ENCODE data around the gene THOC2.

Gene THOC2

DNA sequence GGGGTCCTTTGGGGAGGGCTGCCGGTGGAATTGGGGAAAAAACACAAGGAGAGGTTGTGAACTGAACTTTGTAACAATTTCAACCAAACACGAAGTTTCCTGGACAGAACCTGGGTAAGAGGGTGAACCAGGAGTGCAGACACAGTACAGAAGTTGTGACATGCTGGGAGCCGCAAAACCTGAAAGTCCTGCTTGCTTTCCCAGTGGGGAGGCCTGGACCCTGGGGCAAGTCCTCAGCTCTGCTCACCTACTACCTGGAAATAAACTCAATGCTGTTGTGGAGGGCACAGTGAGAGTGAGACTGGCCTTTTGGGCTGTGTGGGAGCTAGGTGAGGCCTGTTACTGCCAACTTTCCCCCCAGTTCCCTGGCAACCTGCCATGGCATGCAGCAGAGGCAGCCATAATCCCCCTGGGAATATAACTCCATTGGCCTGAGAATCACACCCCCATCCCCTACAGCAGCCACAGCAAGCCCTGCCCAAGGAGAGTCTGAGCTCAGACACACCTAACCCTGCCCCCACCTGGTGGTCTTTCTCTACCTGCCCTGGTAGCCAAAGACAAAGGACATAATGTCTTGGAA lies 162.8 kb downstream of the THOC2 start:
- no peak for TF ChIP-seq POLR2AphosphoS5 (IDR thresholded peaks at IDR 0.05; ENCODE audit: low read depth, low read length)
- no peak for TF ChIP-seq SIN3A (IDR thresholded peaks at IDR 0.05; ENCODE audit: borderline replicate concordance, insufficient read depth, low read length)
- TF ChIP-seq FOXP2 (optimal IDR thresholded peaks at IDR 0.05; ENCODE audit: borderline replicate concordance, extremely low read depth, extremely low read length, insufficient read depth): no peak
- TF ChIP-seq TAF1 (IDR thresholded peaks at IDR 0.05; ENCODE audit: borderline replicate concordance, insufficient read depth, low read length): no peak
- TF ChIP-seq, protein P1, sequence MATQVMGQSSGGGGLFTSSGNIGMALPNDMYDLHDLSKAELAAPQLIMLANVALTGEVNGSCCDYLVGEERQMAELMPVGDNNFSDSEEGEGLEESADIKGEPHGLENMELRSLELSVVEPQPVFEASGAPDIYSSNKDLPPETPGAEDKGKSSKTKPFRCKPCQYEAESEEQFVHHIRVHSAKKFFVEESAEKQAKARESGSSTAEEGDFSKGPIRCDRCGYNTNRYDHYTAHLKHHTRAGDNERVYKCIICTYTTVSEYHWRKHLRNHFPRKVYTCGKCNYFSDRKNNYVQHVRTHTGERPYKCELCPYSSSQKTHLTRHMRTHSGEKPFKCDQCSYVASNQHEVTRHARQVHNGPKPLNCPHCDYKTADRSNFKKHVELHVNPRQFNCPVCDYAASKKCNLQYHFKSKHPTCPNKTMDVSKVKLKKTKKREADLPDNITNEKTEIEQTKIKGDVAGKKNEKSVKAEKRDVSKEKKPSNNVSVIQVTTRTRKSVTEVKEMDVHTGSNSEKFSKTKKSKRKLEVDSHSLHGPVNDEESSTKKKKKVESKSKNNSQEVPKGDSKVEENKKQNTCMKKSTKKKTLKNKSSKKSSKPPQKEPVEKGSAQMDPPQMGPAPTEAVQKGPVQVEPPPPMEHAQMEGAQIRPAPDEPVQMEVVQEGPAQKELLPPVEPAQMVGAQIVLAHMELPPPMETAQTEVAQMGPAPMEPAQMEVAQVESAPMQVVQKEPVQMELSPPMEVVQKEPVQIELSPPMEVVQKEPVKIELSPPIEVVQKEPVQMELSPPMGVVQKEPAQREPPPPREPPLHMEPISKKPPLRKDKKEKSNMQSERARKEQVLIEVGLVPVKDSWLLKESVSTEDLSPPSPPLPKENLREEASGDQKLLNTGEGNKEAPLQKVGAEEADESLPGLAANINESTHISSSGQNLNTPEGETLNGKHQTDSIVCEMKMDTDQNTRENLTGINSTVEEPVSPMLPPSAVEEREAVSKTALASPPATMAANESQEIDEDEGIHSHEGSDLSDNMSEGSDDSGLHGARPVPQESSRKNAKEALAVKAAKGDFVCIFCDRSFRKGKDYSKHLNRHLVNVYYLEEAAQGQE (IDR thresholded peaks at IDR 0.05; ENCODE audit: insufficient read depth in 1 of 2, low read depth in 2 of 2, low read length in 2 of 2): no peak

DNA sequence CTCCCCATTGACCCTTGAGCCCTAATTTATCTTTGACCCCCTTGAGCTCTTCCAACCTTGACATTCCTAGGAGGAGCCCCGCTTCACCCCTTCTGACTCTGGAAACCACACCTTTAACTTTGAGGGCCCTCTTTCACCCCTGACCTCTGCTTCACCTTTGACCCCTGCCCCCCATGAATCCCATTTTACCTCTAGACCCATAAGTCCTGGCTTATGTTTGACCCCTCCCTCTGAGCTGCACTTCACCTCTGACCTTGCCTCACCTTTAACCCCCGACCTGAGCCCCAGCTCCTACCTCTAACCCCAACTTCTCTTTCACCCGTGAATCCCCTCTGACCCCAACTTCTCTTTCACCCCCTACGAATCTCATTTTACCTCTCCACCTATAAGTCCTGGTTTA lies 169.7 kb downstream of the THOC2 start:
- no peak for TF ChIP-seq SIN3A (IDR thresholded peaks at IDR 0.05; ENCODE audit: borderline replicate concordance, insufficient read depth, low read length)
- TF ChIP-seq TAF1 (IDR thresholded peaks at IDR 0.05; ENCODE audit: borderline replicate concordance, insufficient read depth, low read length): no peak
- TF ChIP-seq, protein P1 (IDR thresholded peaks at IDR 0.05; ENCODE audit: insufficient read depth in 1 of 2, low read depth in 2 of 2, low read length in 2 of 2): no peak
- TF ChIP-seq POLR2AphosphoS5 (IDR thresholded peaks at IDR 0.05; ENCODE audit: low read depth, low read length): no peak
- TF ChIP-seq FOXP2 (optimal IDR thresholded peaks at IDR 0.05; ENCODE audit: borderline replicate concordance, extremely low read depth, extremely low read length, insufficient read depth): no peak

DNA sequence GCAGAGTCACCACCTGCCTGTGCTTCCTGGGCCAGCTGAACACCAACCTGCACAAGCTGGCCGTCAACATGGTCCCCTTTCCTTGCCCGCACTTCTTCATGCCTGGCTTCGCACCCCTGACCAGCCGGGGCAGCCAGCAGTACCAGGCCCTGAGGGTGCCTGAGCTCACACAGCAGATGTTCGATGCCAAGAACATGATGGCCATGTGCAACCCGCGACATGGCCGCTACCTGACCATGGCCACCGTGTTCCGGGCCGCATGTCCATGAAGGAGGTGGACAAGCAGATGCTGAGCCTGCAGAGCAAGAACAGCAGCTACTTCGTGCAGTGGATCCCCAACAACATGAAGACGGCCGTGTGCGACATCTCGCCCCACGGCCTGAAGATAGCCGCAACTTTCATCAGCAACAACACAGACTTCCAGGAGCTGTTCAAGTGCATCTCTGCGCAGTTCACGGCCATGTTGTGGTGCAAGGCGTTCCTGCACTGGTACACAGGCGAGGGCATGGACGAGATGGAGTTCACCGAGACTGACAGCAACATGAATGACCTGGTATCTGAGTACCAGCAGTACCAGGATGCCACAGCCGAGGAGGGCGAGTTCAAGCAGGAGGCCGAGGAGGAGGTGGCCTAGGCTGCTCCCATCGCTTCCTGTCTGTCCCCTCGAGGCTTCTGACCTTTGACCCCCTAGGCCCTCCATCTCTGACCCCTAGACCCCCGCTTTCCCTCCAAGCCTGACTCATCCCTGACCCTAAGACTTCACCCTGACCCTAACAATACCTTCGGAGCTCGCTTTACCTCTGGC lies 170.3 kb downstream of the THOC2 start:
- TF ChIP-seq TAF1 (IDR thresholded peaks at IDR 0.05; ENCODE audit: borderline replicate concordance, insufficient read depth, low read length) (no peak), SIN3A (IDR thresholded peaks at IDR 0.05; ENCODE audit: borderline replicate concordance, insufficient read depth, low read length) (no peak), POLR2AphosphoS5 (IDR thresholded peaks at IDR 0.05; ENCODE audit: low read depth, low read length) (no peak), FOXP2 (optimal IDR thresholded peaks at IDR 0.05; ENCODE audit: borderline replicate concordance, extremely low read depth, extremely low read length, insufficient read depth) (no peak)
- TF ChIP-seq, protein P1 (IDR thresholded peaks at IDR 0.05; ENCODE audit: insufficient read depth in 1 of 2, low read depth in 2 of 2, low read length in 2 of 2): no peak

DNA sequence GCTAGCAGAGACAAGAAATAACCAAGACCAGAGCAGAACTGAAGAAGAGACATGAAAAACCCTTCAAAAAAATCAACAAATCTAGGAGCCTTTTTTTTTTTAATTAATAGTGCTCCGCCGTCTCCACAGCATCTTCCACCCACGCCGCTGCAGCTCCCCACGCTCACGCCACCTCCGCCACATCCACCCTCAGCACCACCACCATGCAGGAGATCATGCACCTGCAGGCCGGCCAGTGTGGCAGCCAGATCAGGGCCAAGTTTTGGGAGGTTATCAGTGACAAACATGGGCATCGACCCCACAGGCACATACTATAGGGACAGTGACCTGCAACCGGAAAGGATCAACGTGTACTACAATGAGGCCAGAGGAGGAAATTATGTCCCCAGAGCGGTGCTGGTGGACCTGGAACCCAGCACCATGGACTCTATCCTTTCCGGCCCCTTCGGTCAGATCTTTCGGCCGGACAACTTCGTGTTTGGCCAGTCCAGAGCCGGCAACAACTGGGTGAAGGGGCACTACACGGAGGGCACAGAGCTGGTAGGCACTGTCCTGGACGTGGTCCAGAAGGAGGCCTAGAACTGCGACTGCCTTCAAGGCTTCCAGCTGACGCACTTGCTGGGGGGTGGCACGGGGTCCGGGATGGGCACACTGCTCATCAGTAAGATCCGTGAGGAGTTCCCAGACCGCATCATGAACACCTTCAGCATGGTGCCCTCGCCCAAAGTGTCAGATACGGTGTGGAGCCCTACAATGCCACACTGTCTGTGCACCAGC lies 171.2 kb downstream of the THOC2 start:
- TF ChIP-seq, protein P1 (IDR thresholded peaks at IDR 0.05; ENCODE audit: insufficient read depth in 1 of 2, low read depth in 2 of 2, low read length in 2 of 2): no peak
- TF ChIP-seq SIN3A (IDR thresholded peaks at IDR 0.05; ENCODE audit: borderline replicate concordance, insufficient read depth, low read length): no peak
- no peak for TF ChIP-seq FOXP2 (optimal IDR thresholded peaks at IDR 0.05; ENCODE audit: borderline replicate concordance, extremely low read depth, extremely low read length, insufficient read depth)
- TF ChIP-seq POLR2AphosphoS5 (IDR thresholded peaks at IDR 0.05; ENCODE audit: low read depth, low read length): no peak
- no peak for TF ChIP-seq TAF1 (IDR thresholded peaks at IDR 0.05; ENCODE audit: borderline replicate concordance, insufficient read depth, low read length)

Measured in PFSK-1 (cell line).